GM18861 (cell line): ENCODE results near the gene OR52B2.
"Not testable (repeated sequence)": the region's sequence is repeated elsewhere in the genome, so short reads cannot be mapped to it uniquely, and the experiment has no call there.

Experiments used
- ATAC-seq: cut with Tn5 transposase; IDR thresholded peaks from one replicate; pipeline ENCODE4 v1.9.1; 2021; ENCODE audit not compliant: unreplicated experiment

OR52B2 gene

GRCh38 chr11:6156628-6157359 lies 13.3 kb downstream of the OR52B2 start:
- ATAC-seq = no peak

GRCh38 chr11:6152126-6152525 lies 18.0 kb downstream of the OR52B2 start:
- no peak for ATAC-seq

- ATAC-seq = no peak
These were observed 19.0 kb downstream of the OR52B2 start for GRCh38 chr11:6151117-6151516.

GRCh38 chr11:6143737-6144136 lies 26.4 kb downstream of the OR52B2 start:
- ATAC-seq = not testable (repeated sequence)

- no peak for ATAC-seq
These were observed 27.2 kb downstream of the OR52B2 start for GRCh38 chr11:6142936-6143335.

- not testable (repeated sequence) for ATAC-seq
These were observed 34.2 kb downstream of the OR52B2 start for GRCh38 chr11:6135936-6136335.

- no peak for ATAC-seq
These were observed 37.7 kb downstream of the OR52B2 start for GRCh38 chr11:6132431-6132830.

GRCh38 chr11:6129635-6130034 lies 40.5 kb downstream of the OR52B2 start:
- no peak for ATAC-seq

- ATAC-seq = no peak
These were observed 41.1 kb downstream of the OR52B2 start for GRCh38 chr11:6129011-6129410.

- no peak for ATAC-seq
These were observed 42.2 kb downstream of the OR52B2 start for GRCh38 chr11:6127881-6128280.

- no peak for ATAC-seq
These were observed 45.9 kb downstream of the OR52B2 start for GRCh38 chr11:6124245-6124644.
